ENCODE data around the gene CIB2.

The CIB2 gene

DNA sequence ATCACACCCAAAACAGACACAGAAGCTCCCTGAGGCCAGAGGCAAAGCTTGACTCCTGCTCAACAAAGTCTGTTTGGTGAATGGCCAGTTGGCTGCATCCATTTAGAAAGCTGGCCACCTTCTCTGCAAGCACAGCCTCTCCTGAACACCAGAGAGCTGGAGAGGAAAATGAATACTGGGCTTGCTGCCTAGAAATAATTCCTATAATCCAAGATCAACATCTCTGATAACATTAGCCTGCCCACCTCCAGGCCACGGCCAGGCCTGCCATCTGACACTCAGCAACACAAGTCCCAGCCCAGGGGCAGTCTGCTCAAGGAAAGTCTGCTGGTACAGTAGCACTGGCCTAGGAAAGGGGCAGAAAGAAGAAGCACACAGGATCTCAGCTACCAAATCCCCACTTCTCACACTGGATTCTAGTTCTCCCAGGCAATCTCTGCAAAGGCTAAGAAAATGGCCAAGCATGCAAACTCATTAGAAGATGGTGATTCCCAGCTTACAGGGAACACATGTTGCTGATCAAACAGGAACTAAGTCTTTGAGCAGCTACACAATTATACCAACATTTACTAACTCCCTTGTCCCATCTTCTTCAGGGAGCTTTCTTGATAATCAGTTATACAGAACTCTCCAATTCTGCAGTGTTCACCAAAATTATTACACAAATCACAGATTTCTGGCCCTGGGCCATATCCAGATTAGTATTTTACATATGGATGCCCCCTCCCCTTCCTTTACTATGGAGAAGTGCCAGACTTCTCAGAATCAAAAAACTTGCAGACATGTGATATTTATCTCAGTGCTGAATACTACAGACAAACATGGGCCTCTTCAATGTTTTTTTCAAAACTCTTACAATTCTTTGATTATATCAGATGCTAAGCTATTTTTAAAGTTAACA is 63.7 kb downstream of the CIB2 start:
- Histone ChIP-seq H3K27me3 (ENCODE audit: insufficient read depth, low read length) (no peaks in the 10 kb centered on the region), H3K27ac (ENCODE audit: low read length) (no peak overlapping the region)

DNA sequence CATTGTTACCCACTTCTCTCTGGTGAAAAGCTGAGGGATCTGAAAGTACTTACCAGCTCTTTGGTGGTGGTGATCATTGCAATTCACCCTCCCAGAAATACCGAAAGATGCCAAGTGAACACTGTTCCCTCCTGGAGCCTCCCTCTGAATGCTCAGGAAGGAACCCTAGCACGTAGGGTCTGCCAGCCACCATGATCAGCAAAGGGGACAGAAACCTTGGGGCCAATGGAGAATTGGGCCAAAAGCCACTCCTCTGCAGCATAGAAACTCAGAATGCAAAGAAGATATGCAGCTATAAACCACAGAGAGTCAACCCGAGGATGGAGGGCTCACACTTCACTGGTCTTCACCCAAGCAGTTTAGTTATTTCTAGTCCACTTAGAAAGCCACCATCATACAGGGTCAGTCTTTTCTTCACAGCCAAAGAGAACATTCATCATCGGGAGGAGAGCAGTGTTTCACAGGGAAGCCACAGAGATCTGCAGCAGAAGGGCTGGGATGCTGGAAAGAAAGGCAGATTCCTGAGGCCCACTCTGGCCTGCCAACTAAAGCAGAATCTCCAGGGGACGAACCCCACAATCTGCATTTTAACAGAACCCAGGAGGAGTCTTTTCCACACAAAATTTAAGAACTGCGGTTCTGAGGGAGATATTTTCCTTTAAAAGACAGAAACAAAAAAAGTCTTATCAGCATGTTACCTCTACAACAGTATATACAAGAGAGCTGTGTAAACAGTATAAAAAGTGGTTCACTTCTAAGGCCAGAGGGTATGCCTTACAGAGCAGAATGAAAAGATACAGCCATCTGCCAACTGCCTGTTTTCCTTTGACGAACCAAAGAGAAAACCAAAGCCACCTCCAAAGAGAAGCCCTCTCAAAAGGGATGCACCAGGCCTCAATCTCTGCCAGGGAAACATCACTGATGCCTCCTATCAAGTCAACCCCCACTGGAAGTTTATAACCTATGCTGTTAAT is 65.0 kb downstream of the CIB2 start:
- Histone ChIP-seq H3K4me3 (ENCODE audit: low read length) (peak overlapping the region; percentile 24; the same call in 1 of the 2 replicates), H3K9me3 (ENCODE audit: insufficient read depth, low read depth, low read length) (no peaks in the 10 kb centered on the region), H3K27me3 (ENCODE audit: insufficient read depth, low read length) (no peaks in the 10 kb centered on the region), H3K27ac (ENCODE audit: low read length) (peak overlapping the region; percentile 15), H3K4me1 (ENCODE audit: insufficient read depth, low read length) (peaks cover 43% of the 10 kb centered on the region), H3K36me3 (ENCODE audit: insufficient read depth, low read depth, low read length) (no peaks in the 10 kb centered on the region), H3K9ac (ENCODE audit: low read depth, low read length) (no peak overlapping the region)

More for the DNA sequence above, 63.7 kb downstream of the CIB2 start:
- Histone ChIP-seq H3K4me1 (ENCODE audit: insufficient read depth, low read length) (peaks cover 51% of the 10 kb centered on the region), H3K9ac (ENCODE audit: low read depth, low read length) (no peak overlapping the region), H3K4me3 (ENCODE audit: low read length) (no peak overlapping the region), H3K36me3 (ENCODE audit: insufficient read depth, low read depth, low read length) (no peaks in the 10 kb centered on the region), H3K9me3 (ENCODE audit: insufficient read depth, low read depth, low read length) (no peaks in the 10 kb centered on the region)

DNA sequence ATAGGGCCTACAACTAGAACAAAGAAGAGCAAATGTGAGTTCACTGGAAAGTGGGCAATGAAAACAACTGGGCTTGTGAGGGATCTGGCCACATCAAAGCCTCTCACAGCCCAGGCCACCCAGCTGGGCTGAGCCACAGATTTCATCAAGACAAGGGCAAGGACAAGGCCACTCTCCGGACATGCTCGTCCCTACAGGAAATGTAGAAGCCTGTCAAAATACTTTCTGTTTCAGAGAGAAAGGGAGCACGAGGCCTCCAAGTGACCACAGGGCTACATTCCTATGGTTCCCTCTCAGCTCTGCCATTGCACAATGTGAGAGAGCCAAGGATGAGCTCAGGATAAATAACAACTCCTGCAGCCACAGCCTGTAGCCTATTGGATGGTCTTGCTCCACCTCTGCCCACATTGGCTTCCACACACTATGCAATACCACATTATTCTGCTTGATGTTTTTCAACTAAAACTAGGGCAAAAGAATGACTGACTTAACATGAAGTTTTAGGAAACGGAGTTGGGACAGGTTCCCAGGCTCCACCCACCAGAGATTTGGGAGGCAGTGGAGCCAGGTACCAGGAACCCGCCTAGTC is 65.9 kb downstream of the CIB2 start:
- Histone ChIP-seq H3K9me3 (ENCODE audit: insufficient read depth, low read depth, low read length) (no peaks in the 10 kb centered on the region), H3K27ac (ENCODE audit: low read length) (no peak overlapping the region), H3K9ac (ENCODE audit: low read depth, low read length) (no peak overlapping the region), H3K27me3 (ENCODE audit: insufficient read depth, low read length) (no peaks in the 10 kb centered on the region), H3K4me1 (ENCODE audit: insufficient read depth, low read length) (peaks cover 43% of the 10 kb centered on the region), H3K36me3 (ENCODE audit: insufficient read depth, low read depth, low read length) (no peaks in the 10 kb centered on the region), H3K4me3 (ENCODE audit: low read length) (no peak overlapping the region; the same call in 1 of the 2 replicates)

DNA sequence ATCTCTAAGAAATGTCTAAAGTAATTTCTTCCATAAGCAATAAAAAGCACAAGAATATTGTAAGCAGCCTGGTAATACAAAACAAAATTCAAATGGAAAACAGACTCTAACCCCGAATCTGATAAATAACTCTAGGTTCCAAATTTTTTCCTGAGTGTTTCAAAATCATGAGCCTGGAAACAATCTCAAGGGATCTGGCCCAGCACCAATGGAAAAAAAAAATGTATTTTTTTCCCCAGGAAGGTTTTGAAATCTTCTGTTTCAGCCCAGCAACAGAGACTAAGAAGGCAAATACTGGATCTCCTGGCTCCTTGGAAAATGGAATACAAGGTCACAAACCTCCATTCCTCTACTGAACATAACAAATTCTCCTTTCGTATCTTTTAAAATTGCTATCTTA is 66.7 kb downstream of the CIB2 start:
- H3K9me3 ChIP-seq (ENCODE audit: insufficient read depth, low read depth, low read length): no peaks in the 10 kb centered on the region
- H3K36me3 ChIP-seq (ENCODE audit: insufficient read depth, low read depth, low read length): no peaks in the 10 kb centered on the region
- no peak overlapping the region for H3K9ac ChIP-seq (ENCODE audit: low read depth, low read length)
- no peak overlapping the region for H3K27ac ChIP-seq (ENCODE audit: low read length)
- no peaks in the 10 kb centered on the region for H3K27me3 ChIP-seq (ENCODE audit: insufficient read depth, low read length)
- H3K4me1 ChIP-seq (ENCODE audit: insufficient read depth, low read length): peaks cover 35% of the 10 kb centered on the region
- H3K4me3 ChIP-seq (ENCODE audit: low read length): no peak overlapping the region

DNA sequence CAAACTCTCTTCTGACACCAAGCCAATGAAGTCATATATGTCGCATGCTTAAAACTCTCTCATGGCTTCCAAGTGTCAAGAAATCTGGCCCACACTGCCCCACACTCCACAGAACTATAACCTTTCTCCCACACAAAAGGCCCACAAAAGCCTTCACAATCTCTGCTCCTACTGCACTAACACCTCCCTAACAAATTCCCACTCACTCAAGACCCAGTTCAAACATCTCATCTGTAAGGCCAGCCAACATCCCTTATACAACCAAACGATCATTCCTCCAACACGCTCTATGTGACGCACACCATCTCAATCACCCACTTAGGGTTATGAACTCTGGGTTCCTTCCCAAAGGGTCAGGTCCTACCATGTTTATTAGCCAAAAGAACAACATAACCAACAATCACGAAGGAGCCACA is 67.3 kb downstream of the CIB2 start:
- H3K27me3 ChIP-seq (ENCODE audit: insufficient read depth, low read length): no peaks in the 10 kb centered on the region
- no peak overlapping the region for H3K27ac ChIP-seq (ENCODE audit: low read length)
- H3K36me3 ChIP-seq (ENCODE audit: insufficient read depth, low read depth, low read length): no peaks in the 10 kb centered on the region
- peaks cover 31% of the 10 kb centered on the region for H3K4me1 ChIP-seq (ENCODE audit: insufficient read depth, low read length)
- H3K9ac ChIP-seq (ENCODE audit: low read depth, low read length): no peak overlapping the region
- H3K4me3 ChIP-seq (ENCODE audit: low read length): no peak overlapping the region
- H3K9me3 ChIP-seq (ENCODE audit: insufficient read depth, low read depth, low read length): no peaks in the 10 kb centered on the region

DNA sequence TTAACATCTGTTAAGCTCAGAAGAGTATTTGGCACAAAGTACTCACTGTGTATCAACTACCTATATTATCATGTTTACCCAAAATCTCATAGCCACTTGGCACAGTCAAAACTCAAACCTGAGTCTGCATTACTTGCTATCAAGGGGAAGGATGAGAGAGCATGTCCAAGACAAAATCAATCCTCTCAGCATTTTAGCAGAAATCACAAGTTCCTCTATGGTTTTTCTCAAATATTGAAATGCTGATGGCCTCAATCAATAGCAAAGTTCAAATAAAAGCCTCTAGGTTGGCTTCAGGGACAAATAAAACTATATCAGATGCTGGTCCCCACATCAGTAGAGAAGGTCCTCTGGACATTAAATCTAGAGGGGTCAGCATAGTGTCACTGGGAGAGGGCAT is 68.0 kb downstream of the CIB2 start:
- H3K27me3 ChIP-seq (ENCODE audit: insufficient read depth, low read length): no peaks in the 10 kb centered on the region
- no peak overlapping the region for H3K9ac ChIP-seq (ENCODE audit: low read depth, low read length)
- no peaks in the 10 kb centered on the region for H3K9me3 ChIP-seq (ENCODE audit: insufficient read depth, low read depth, low read length)
- H3K36me3 ChIP-seq (ENCODE audit: insufficient read depth, low read depth, low read length): no peaks in the 10 kb centered on the region
- H3K4me1 ChIP-seq (ENCODE audit: insufficient read depth, low read length): peaks cover 23% of the 10 kb centered on the region
- no peak overlapping the region for H3K27ac ChIP-seq (ENCODE audit: low read length)
- no peak overlapping the region for H3K4me3 ChIP-seq (ENCODE audit: low read length)

DNA sequence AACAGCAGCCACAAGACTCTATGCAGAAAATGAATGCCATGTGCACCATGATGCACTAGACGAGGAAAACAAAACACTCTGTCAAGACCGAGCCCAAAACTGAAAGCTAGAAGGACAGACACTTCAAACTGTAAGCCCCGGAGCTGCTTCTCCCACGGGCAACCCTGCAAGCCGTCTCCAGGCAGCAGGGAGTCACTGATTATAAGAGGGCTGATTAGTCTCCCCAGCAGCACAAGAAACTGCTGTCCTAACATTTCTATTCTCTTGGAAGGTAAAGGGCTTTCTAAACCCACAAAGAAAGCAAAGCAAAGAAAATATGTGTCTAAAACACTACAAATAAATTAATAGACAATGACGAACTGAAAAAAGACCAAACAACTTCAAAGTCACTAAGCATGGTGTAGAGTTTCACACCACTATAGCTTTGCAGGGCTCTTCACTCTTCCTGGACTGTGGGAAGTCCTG is 69.2 kb downstream of the CIB2 start:
- peaks cover 14% of the 10 kb centered on the region for H3K4me1 ChIP-seq (ENCODE audit: insufficient read depth, low read length)
- H3K4me3 ChIP-seq (ENCODE audit: low read length): no peak overlapping the region
- H3K27ac ChIP-seq (ENCODE audit: low read length): no peak overlapping the region
- no peaks in the 10 kb centered on the region for H3K9me3 ChIP-seq (ENCODE audit: insufficient read depth, low read depth, low read length)
- H3K36me3 ChIP-seq (ENCODE audit: insufficient read depth, low read depth, low read length): no peaks in the 10 kb centered on the region
- H3K9ac ChIP-seq (ENCODE audit: low read depth, low read length): no peak overlapping the region
- H3K27me3 ChIP-seq (ENCODE audit: insufficient read depth, low read length): no peaks in the 10 kb centered on the region

DNA sequence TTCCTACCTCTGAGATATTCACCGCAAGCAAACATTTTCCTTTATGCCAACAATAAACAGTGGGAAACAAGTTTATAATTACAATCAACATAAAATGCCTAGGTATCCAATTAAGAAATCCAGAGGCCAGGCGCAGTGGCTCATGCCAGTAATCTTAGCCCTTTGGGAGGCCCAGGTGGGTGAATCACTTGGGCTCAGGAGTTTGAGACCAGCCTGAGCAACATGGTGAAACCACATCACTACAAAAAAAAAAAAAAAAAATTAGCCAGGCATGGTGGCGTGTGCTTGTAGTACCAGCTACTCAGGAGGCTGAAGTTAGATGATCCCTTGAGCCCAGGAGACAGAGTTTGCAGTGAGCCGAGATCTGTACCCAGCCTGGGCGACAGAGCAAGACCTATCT is 71.0 kb downstream of the CIB2 start:
- H3K4me3 ChIP-seq (ENCODE audit: low read length): no peak overlapping the region
- H3K9me3 ChIP-seq (ENCODE audit: insufficient read depth, low read depth, low read length): no peaks in the 10 kb centered on the region
- no peak overlapping the region for H3K27ac ChIP-seq (ENCODE audit: low read length)
- H3K9ac ChIP-seq (ENCODE audit: low read depth, low read length): no peak overlapping the region
- no peaks in the 10 kb centered on the region for H3K27me3 ChIP-seq (ENCODE audit: insufficient read depth, low read length)
- no peaks in the 10 kb centered on the region for H3K36me3 ChIP-seq (ENCODE audit: insufficient read depth, low read depth, low read length)
- no peaks in the 10 kb centered on the region; the same call in 1 of the 2 replicates for H3K4me1 ChIP-seq (ENCODE audit: insufficient read depth, low read length)

DNA sequence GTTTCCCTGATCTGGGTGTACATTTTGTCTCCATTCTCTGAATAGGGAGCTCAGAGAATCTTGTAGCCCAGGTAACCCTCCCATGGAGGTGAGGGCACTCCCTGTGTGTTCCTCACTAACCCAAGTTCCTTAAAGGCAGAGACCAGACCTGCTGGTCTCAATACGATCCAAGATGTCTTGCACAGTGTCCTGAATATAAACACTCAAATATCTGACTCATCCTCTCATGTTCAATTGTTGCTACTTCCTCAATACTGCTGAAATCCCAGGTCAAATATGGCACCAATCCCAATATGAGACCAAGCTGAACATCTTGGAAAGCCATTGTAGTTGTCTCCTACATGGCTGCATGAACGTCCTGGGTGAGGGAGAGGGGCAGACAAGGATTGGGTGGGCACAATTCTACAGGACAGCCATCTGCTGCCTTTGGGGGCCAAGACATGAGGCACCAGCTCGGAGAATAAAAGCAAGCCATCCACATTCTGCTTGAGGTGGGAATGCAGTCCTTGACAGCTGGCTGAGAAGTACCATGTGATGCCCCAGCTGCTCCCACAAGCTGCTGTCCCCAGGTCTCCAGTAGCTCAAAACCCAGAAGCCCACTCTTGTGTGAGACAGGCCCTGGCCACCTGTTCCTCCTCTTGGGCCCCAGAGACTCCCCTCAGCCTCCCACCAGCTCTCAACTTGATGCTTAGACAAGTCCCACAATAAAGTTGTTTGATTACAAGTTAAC is 72.0 kb downstream of the CIB2 start:
- H3K36me3 ChIP-seq (ENCODE audit: insufficient read depth, low read depth, low read length): no peaks in the 10 kb centered on the region
- no peak overlapping the region for H3K9ac ChIP-seq (ENCODE audit: low read depth, low read length)
- H3K27me3 ChIP-seq (ENCODE audit: insufficient read depth, low read length): no peaks in the 10 kb centered on the region
- no peaks in the 10 kb centered on the region for H3K9me3 ChIP-seq (ENCODE audit: insufficient read depth, low read depth, low read length)
- H3K27ac ChIP-seq (ENCODE audit: low read length): no peak overlapping the region
- no peak overlapping the region for H3K4me3 ChIP-seq (ENCODE audit: low read length)
- H3K4me1 ChIP-seq (ENCODE audit: insufficient read depth, low read length): no peaks in the 10 kb centered on the region; the same call in 1 of the 2 replicates

DNA sequence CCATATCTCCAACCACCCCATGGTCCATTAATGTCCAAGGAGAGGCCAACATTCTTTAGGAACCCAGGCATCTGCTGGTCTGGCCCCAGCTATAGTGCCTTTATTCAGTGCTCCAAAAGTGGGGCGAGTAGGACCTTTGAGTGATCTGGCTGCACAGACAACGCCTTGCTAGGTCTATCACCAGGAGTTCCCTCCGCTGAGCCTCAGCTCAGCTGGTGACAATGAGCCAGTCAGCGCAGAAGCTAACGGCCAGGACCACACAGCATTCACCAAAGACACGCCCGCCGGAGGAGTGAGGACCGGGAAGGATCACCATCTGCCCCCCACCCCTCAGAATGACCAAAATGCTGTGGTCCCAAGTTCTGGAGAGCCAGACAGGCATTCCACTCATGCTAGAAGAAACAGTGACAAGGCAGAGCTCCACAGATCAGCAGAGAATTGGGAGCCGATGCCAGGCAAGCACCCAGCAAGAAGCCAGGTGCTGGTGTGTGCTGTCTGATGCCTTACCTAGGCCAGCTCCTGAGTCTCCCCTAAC is 72.8 kb downstream of the CIB2 start:
- Histone ChIP-seq H3K27ac (ENCODE audit: low read length) (no peak overlapping the region), H3K9ac (ENCODE audit: low read depth, low read length) (no peak overlapping the region), H3K4me3 (ENCODE audit: low read length) (no peak overlapping the region), H3K9me3 (ENCODE audit: insufficient read depth, low read depth, low read length) (no peaks in the 10 kb centered on the region), H3K36me3 (ENCODE audit: insufficient read depth, low read depth, low read length) (peaks cover 2% of the 10 kb centered on the region; the same call in 1 of the 2 replicates), H3K27me3 (ENCODE audit: insufficient read depth, low read length) (no peaks in the 10 kb centered on the region), H3K4me1 (ENCODE audit: insufficient read depth, low read length) (no peaks in the 10 kb centered on the region; the same call in 1 of the 2 replicates)

Data from iPS-20b (cell line).